Thoracic aorta endothelial cell (primary cell): ENCODE measurements around the gene OR8B3. TPM values are rescaled to one million over a fixed set of nuclear protein-coding genes. Genes with fewer than 3 reads are reported as not detected.

ENCODE experiments used
- total RNA-seq: library from RNA; depleted of rRNA; stranded (reverse); fragments of >200 nt; gene quantifications from 2 replicates; pipeline ENCODE4 v1.2.3, GENCODE V29; 2012

The OR8B3 gene, protein sequence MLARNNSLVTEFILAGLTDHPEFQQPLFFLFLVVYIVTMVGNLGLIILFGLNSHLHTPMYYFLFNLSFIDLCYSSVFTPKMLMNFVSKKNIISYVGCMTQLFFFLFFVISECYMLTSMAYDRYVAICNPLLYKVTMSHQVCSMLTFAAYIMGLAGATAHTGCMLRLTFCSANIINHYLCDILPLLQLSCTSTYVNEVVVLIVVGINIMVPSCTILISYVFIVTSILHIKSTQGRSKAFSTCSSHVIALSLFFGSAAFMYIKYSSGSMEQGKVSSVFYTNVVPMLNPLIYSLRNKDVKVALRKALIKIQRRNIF
- not detected in 2 replicates for total RNA-seq

DNA sequence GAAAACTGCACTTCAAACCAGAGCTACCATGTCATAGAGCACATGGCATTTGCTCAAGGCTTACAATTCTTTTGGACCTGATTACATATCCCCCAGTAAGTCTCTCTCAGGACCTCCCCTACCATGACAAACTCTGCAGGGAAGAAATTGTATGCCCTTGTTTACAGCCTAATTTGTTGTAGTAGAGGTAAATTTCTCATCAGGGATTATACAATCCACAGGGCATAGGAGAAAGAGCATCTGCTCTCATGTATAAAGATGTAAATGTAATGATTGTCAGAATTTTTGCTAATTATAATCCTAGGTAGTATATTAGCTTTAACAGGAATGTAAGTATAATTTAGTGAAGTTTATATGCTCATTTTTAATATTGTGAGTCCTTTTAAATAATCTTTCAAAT, at the start of gene OR8B3:
Gene OR8B3, minus strand, starts transcription at position 101 of the 400 bp plus-strand sequence. CDS start 1,673 bp downstream, outside the sequence.

DNA sequence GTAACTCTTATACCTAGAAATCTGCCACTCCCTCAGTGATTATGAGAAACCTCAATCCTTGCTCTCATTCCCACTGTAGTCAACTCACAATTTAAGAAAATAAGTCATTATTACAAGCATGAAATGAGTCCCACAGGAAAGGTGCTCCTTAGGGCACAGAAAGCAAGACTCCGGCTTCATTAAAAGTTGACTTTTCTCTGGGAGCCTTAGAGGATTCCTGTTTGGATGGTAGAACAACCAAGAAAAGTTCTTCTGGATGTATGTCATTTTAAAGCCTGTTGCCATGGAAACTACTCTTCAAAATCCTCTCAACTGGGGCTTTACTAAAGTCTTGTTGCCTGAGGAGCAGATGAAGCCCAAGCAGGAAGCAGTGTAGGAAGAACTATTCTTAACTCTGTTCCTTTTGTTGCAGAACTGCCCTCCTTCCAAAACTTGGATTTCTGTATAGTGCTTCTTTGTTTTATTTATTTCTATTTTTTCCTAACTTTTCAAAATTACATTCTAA, 46.9 kb upstream of the OR8B3 start, which contains the start of gene OR8B8:
Gene OR8B8, minus strand, starts transcription at position 51 of the 505 bp plus-strand sequence. CDS start 4,611 bp downstream, outside the sequence.

DNA sequence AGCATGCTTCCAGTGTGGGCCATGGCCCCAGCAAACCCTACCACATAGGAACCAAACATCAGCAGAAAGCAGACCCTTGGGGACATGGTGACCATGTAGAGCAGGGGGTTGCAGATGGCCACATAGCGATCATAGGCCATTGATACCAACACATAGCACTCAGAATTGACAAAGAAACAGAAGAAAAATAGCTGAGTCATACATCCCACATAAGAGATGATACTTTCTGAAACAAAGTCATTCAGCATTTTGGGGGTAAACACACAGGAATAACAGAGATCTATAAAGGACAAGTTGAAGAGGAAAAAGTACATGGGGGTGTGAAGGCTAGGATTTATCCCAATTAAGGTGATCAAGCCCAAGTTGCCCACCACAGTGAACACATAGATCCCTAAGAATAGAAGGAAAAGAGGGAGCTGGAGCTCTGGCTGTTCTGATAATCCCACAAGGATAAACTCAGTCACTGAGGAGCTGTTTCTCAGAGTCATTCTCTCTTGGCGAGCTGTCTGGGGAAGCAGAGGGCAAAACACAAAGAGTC, 25.6 kb upstream of the OR8B3 start, which contains the start of gene OR8B4:
Gene OR8B4, minus strand, starts transcription at position 488 of the 538 bp plus-strand sequence. Its CDS starts 0 bp downstream, at position 488.

DNA sequence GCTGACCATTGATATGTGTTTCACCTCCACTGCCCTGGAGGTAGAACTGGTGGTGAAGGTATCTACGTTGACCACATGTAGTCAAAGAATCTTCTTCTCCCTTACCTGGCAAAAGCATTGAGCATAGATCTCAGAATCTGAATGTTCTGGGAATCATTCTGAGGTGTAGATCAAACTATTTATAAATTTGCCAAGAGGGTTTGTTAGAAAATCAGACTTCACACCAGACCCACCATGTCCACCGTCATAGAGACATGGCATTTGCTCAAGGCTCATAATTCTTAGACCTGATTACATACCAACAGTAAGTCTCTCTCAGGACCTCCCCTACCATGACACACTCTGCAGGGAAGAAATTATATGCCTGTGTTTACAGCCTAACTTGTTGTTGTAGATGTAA, 14.4 kb downstream of the OR8B3 start, which contains the start of gene OR8B2:
Gene OR8B2, minus strand, starts transcription at position 101 of the 400 bp plus-strand sequence. CDS start 1,156 bp downstream, outside the sequence.

Other genes starting within 250 kb of the OR8B3 start
- under 0.01 TPM in 1 of 2 replicates, not detected in the other for gene OR10D3, start 215.7 kb downstream of the OR8B3 start, total RNA-seq
- gene OR8G1, start 157.9 kb downstream of the OR8B3 start, total RNA-seq, result not detected in 2 replicates
- gene OR8G5, start 142.6 kb downstream of the OR8B3 start, total RNA-seq, result not detected in 2 replicates
- not detected in 2 replicates for gene OR8D1, start 85.1 kb downstream of the OR8B3 start, total RNA-seq
- not detected in 2 replicates for gene OR8D2, start 78.8 kb downstream of the OR8B3 start, total RNA-seq
- not detected in 2 replicates for gene OR8B2, start 14.5 kb downstream of the OR8B3 start, total RNA-seq
- not detected in 2 replicates for gene OR8B4, start 25.8 kb upstream of the OR8B3 start, total RNA-seq
- gene OR8B8, start 46.7 kb upstream of the OR8B3 start, total RNA-seq, result not detected in 2 replicates
- not detected in 2 replicates for gene OR8B12, start 144.6 kb upstream of the OR8B3 start, total RNA-seq
- not detected in 2 replicates for gene OR8A1, start 171.0 kb upstream of the OR8B3 start, total RNA-seq
- not detected in 2 replicates for gene PANX3, start 212.4 kb upstream of the OR8B3 start, total RNA-seq
- gene TBRG1, start 223.8 kb upstream of the OR8B3 start, total RNA-seq, result 21.7 TPM in 2 replicates